ENCODE data around the gene CETP.

CETP gene

GRCh38 chr16:56999409-57000270 is 37.9 kb downstream of the CETP start:
- peak in 3 of 5 experiments; percentile 38 to 66 (median 63) for DNase-seq

- DNase-seq: peak in 1 of 5 experiments; percentile 46
These were observed 38.7 kb downstream of the CETP start for GRCh38 chr16:57000271-57001025.

- no peak for DNase-seq
These were observed 39.4 kb downstream of the CETP start for GRCh38 chr16:57001026-57001679.

GRCh38 chr16:57003439-57004386 is 42.0 kb downstream of the CETP start:
- DNase-seq: no peak

- DNase-seq: no peak
These were observed 42.9 kb downstream of the CETP start for GRCh38 chr16:57004387-57005250.

- DNase-seq: peak in 1 of 5 experiments; percentile 50
These were observed 43.8 kb downstream of the CETP start for GRCh38 chr16:57005597-57005996.

- no peak for DNase-seq
These were observed 45.3 kb downstream of the CETP start for GRCh38 chr16:57007050-57007449.

- DNase-seq: no peak
These were observed 45.8 kb downstream of the CETP start for GRCh38 chr16:57007530-57007929.

- DNase-seq: no peak
These were observed 46.7 kb downstream of the CETP start for GRCh38 chr16:57008440-57008839.

GRCh38 chr16:57009643-57010170 is 48.0 kb downstream of the CETP start:
- peak in 1 of 5 experiments; percentile 73 for DNase-seq

GRCh38 chr16:57012353-57012752 is 50.6 kb downstream of the CETP start:
- no peak for DNase-seq

- peak in 1 of 5 experiments; percentile 60 for DNase-seq
These were observed 51.5 kb downstream of the CETP start for GRCh38 chr16:57013229-57013628.

GRCh38 chr16:57013902-57014301 is 52.2 kb downstream of the CETP start:
- no peak for DNase-seq

GRCh38 chr16:57016301-57016700 is 54.6 kb downstream of the CETP start:
- no peak for DNase-seq

- no peak for DNase-seq
These were observed 55.1 kb downstream of the CETP start for GRCh38 chr16:57016831-57017230.

GRCh38 chr16:57017251-57017650 is 55.5 kb downstream of the CETP start:
- no peak for DNase-seq

GRCh38 chr16:57019746-57020145 is 58.0 kb downstream of the CETP start:
- DNase-seq: no peak

- DNase-seq: no peak
These were observed 58.9 kb downstream of the CETP start for GRCh38 chr16:57020651-57021050.

- no peak for DNase-seq
These were observed 60.0 kb downstream of the CETP start for GRCh38 chr16:57021757-57022156.

GRCh38 chr16:57022445-57022844 is 60.7 kb downstream of the CETP start:
- peak in 1 of 5 experiments; percentile 47 for DNase-seq
